NCI-H748 treated with DMSO at 0.1 percent for 48 hours (cell line): ENCODE data around the gene TEDC2.
"Not testable (repeated sequence)": the region's sequence is repeated elsewhere in the genome, so short reads cannot be mapped to it uniquely, and the experiment has no call there.

Source experiments
- DNase-seq: peaks from one replicate; lab custom pipeline; 2025; lab: John Stamatoyannopoulos, UW

TEDC2 gene

DNA sequence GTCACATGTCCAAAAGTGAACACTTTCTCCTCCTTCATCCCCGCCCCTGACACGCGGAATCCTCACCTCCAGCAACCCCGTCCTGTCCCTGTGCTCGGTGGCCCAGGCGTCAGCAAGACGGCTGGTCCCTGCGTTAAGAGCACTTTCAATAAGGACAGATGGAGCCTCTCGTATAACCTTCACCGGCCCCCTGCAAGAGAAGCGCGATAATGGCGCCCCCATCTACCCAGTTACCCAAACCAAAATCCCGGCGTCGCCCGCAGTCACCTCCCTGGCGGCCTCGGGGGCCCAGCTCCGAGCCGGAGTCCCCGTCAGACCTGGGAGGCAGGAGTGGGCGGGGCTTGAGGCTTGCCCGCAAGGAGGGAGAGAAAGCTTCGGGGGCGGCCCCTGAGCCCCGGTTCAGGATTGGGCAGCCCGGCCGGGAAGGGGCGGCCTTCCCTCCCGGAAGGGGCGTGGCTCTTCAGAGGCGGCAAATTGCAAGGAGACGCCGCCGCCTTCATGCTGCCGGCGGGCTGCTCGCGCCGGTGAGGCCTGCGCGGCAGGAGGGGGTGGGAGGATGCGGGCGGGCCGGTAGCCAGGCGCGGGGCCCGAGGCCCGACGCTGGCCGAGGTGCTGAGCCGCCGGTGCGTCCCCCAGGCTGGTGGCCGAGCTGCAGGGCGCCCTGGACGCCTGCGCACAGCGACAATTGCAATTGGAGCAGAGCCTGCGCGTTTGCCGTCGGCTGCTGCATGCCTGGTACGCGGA, at the start of gene TEDC2:
Gene TEDC2 (plus strand): TSS at position 463 of the 744 bp plus-strand sequence. CDS start 36 bp downstream, at position 499.
- peak; percentile 78 for DNase-seq

DNA sequence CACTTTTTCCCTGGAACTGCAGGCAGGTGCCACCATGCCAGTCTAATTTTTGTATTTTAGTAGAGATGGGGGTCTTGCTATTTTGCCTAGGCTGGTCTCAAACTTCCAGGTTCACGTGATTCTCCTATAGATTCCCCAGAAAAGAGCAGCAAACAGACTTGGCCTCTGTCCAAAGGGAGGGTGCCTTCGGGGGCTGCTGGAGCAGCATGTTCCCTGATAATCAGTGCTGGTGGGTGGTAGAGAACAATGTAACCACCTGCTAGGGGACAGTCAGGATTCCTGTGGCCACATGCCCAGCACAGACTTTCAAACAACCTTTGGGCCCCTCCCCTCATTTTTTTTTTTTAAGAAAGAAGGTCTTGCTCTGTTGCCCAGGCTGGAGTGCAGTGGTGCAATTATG, 44.8 kb upstream of the TEDC2 start:
- DNase-seq, result no peak

- DNase-seq, result no peak
These were observed 39.9 kb upstream of the TEDC2 start for GRCh38 chr16:2420035-2420434.

DNA sequence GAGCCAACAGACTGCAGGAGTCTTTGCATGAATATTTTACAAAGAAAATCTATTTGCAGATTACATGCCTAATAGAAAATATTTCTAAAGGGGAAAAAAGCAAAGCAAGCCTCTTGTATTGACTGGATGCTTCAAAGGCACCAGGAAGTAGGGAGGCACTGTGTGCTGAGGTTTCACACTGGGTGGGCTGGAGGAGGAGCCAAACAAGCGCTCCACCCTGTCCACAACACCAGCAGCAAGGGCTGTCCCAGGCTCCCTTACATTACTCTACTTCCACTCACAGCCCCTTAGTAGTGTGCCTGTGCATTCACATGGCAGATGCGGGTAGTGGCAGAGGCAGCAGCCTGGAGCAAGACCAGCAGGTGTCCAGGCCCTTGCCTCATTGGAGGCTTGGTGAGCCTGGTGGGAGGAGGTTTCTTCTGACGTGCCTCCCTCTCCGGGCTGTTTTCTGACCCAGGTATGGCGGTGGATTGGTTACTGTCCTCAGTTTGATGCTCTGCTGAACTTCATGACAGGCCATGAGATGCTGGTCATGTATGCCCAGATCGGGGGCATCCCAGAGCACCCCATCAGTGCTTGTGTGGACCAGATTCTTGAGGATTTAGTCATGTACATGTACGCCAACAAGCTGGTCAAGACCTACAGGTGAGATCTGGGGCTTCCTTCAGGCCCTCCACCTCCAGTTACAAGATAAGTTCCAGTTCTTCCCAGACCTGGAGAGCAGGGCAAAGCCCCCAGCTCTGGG, 37.6 kb upstream of the TEDC2 start:
- no peak for DNase-seq

- no peak for DNase-seq
These were observed 35.6 kb upstream of the TEDC2 start for GRCh38 chr16:2424061-2425007.

DNA sequence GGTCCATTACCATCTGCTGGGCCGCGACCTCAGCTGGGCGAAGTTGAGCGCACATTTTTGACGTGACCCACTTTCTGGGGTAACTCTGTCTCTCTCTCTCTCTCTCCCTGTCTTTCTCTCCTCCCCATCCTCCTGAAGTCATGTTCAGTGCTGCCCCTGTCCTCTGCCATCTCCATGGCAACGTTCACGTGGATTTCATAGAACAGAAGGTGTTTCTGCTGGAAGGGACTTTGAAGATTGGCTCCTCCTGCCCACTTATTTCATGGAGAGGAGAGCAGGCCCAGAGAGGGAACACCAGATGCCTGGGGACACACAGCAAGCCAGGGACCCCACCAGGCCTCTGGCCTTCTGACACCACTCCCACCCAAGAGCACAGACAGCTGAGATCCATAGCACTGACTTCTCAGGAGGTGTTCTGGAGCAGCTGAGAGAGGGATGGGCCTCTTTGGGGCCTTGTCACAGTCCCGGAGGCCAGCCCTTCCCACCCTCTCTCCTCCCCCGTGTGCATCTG, 34.8 kb upstream of the TEDC2 start:
- DNase-seq, result no peak

- DNase-seq, result no peak
These were observed 34.0 kb upstream of the TEDC2 start for GRCh38 chr16:2425825-2426430.

DNA sequence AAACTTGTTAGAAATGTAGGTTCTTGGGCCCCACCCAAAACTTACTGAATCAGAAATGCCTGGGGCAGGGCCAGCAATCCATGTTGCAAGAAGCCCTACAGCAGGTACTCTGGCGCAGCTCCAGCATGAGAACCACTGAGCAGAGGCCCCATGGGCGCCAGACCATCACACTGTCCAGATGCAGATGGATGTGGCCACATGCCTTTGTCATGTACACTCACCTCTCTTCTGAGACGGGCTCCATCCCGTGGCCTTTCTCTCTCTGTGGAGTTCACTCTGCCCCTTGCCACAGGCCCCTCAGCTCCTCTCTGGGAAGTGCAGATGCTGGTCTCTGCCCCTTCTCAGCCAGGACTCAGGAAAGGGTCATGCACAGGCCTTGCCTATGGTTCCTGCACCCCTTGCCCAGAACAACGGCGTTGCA, 33.0 kb upstream of the TEDC2 start:
- no peak for DNase-seq

DNA sequence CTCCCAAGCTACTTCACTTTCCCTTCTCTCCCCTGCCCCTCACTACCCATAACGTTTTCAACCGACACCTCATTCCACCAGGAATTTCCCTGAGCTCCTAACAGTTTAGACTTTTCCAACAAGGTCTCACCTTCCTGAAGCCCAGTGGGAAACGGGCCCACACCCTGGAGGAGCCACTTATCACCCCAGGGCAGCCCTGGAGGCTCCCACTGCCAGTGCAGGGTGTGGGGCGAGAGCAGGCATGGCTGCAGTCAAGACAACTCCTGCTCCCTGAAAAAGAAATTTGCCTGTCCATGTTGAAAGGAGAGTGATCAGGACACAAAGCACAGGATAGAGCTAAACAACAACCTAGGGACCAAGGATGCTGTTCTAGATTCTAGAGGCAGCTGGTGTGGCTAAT, 32.4 kb upstream of the TEDC2 start:
- no peak for DNase-seq

DNA sequence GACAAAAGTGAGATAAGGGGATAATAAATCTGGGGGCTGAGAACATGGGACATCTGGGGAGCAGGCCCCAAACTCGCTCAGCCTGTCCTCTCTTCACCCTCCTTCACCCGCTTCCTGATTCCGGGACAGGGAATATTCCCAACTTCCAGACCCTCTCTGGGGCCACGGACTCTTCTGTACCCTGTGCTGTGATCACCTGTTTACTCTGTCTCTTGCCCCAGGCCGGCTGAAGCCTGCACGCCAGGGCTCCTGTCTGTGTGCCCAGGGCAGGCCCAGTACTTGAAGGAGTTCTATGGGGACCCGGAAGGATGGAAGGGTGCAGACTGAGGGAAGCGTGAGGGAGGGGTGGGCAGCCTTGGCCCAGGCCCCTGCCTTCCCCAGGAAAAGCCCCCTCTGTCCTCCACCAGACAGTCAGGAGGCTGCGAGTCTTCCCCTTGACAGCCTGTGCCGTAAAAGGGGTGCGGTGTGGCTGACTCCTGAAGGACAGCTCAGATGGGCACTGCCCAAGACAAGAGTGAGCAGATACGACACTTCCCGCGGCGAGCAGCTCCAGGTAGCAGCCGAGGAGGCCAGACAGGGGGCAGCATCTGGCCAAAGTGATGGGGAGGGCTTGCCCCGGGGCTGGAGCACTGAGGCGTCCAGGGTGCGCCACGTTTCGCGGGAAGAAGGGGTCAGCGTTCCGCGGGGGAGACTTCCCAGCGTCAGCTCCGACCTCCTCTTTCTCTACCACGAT, 31.7 kb upstream of the TEDC2 start:
- no peak for DNase-seq

DNA sequence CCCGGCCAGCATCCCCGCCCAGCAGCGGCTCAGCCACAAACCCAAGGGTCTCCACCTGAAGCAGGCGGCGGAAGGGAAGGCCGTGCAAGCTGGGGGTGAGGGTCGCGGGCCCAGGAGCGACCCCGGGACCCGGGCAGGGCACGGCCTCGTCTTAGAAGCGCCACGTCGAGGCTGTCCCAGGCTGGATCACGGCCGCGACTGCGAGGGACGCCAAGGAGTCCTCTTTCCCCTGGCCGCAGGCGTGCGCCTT, 31.2 kb upstream of the TEDC2 start:
- no peak for DNase-seq

DNA sequence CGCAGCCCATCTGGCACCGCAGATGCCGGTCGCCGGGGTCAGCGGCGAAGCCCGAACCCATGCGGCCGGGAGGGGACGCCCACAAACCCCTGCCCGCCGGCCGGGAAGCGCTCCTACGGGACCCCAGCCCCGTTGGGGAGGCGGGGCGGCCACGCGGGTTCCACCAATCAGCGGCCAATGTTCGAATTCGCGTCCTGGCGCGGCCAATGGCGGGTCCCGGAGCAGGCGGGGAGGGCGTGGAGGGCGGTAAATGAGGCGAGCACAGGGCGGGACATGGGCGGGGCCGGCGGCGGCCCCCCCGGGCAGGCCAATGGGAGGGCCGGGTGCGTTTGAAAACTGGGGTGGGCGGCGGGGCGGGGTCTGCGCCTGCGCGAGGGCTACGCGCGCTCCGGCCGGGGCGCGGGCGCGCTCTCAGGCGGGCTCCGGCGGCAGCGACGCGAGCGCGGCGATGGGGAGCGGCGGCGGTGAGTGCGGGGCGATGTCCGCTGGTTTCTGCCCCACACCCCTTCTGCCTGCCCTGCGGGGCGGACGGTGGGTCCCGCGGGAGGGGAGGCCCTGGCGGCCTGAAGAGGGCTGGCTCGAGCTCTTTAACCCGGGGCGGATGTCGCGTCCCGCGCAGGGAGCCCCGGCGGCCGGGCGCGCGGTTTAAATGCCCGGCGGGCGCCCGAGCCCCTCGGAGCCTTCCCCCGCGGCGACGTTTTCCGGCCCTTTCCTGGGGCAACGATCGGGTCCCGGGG, 30.7 kb upstream of the TEDC2 start, which contains the start of gene CCNF:
Gene CCNF (plus strand): TSS at position 414 of the 737 bp plus-strand sequence. CDS start 35 bp downstream, at position 449.
- DNase-seq, result peak; percentile 84

- DNase-seq, result no peak
These were observed 29.9 kb upstream of the TEDC2 start for GRCh38 chr16:2429771-2430663.

GRCh38 chr16:2432286-2432685, 27.6 kb upstream of the TEDC2 start:
- no peak for DNase-seq

DNA sequence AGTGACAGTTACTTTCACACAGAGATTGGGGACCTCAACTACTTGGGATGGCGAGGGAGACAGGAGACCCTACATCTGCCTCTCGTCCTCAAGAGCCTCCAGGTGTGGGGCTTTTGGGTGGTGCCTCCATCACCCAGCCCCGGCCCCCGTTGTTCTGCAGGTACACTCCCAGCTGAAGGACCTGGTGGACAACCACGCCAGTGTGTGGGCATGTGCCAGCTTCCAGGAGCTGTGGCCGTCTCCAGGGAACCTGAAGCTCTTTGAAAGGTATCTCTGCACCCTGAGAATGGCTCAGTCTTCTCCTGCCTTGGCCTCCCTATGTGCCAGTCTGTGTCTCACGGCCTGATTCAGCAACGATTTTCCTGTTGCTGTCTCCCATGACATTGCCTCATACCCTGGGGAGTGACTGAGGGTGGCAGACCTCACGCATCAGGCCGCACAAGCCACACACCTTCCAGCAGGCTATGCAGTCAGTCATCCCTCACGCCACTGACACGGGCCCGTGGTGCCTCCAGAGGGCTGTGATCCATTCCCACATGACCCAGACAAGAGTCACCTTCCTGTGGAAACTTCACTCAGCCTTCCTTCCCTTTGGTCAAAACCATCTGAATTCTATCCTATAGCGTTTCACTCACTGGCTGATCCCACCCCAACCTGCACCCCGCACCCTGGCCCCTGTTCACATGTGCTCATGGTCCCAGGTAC, 27.0 kb upstream of the TEDC2 start:
- DNase-seq, result no peak

DNA sequence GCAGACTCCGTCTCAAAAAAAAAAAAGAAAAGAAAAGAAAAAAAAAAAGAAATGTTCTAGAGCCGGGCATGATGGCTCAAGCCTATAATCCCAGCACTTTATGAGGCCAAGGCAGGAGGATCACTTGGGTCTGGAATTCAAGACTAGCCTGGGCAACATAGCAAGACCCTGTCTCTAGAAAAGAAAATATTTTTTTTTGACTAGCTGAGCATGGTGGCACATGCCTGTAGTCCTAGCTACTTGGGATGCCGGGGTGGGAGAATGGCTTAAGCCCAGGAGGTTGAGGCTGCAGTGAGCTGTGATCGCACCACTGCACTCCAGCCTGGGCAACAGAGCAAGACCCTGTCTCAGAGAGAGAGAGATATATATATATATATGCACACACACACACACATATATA, 24.7 kb upstream of the TEDC2 start:
- DNase-seq, result not testable (repeated sequence)

DNA sequence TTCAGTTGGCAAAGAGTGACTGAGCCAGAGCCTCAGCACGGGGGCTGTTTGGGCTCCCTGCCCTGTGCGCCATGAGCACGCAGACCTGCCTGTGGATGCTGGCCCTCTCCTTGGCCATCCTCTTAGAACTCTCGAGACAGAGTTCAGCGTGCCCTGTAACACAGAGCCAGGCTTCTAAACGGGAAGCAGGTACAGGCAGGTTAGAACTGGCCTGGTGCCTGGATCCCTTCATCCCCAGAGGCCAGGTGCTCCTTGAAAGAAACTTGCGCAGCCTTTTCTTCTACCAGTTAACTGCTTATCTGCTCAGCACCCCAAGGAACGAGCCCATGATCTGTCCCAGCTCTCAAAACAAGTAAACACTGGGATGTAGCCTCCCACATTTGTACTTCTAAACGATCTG, 23.8 kb upstream of the TEDC2 start:
- no peak for DNase-seq

DNA sequence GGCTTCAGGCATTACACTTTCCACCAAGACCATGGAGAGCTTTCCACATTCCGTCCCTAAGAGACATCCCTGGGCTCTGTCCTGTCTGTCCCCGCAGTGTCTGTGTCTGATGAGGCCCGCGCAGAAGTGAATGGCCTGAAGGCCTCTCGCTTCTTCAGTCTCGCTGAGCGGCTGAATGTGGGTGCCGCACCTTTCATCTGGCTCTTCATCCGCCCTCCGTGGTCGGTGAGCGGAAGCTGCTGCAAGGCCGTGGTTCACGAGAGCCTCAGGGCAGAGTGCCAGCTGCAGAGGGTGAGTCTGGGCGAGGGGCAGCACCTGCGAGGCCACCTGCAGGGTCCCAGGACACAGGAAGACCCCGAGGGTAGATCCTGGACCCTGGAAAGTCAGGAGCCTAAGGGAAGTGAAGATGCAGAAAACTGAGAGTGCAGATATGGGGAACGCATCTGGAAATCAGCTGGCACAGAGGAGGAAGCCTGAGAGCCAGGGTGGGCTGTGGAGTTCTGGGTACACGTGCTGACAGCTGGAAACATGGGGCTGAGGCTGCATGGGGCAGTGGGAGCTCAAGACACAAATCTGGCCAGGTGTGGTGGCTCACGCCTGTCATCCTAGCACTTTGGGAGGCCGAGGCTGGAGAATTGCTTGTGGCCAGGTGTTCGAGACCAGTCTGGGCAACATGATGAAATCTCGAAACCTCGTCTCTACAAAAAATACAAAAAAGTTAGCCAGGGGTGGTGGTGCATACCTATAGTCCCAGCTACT, 22.7 kb upstream of the TEDC2 start:
- DNase-seq, result no peak
